ENCODE measurements around the gene ASCC2.

DNA sequence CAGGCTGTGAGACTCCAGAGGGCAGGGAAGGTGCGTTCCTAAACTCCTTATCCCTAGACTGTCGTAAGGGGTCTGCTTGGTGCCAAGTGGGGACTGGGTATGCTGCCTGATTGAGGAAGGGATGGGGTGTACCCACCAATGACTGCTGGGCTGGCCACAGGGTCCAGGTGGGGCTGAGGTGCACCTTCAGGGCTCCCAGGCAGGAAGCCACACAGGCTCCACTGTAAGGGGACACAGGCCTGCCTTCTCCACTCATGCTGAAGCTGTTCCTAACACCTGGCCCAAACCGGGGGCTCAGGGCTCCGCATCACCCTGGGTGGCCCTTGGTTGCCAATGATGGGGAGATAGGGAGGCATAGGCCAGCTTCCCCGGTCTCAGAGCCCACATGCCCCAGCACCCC is 97.9 kb downstream of the ASCC2 start:
- TF ChIP-seq, protein P1, sequence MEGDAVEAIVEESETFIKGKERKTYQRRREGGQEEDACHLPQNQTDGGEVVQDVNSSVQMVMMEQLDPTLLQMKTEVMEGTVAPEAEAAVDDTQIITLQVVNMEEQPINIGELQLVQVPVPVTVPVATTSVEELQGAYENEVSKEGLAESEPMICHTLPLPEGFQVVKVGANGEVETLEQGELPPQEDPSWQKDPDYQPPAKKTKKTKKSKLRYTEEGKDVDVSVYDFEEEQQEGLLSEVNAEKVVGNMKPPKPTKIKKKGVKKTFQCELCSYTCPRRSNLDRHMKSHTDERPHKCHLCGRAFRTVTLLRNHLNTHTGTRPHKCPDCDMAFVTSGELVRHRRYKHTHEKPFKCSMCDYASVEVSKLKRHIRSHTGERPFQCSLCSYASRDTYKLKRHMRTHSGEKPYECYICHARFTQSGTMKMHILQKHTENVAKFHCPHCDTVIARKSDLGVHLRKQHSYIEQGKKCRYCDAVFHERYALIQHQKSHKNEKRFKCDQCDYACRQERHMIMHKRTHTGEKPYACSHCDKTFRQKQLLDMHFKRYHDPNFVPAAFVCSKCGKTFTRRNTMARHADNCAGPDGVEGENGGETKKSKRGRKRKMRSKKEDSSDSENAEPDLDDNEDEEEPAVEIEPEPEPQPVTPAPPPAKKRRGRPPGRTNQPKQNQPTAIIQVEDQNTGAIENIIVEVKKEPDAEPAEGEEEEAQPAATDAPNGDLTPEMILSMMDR (conservative IDR thresholded peaks at IDR 0.05; ENCODE audit: low read depth, low read length), result no peak
- no peak for TF ChIP-seq CEBPB (IDR thresholded peaks at IDR 0.05; ENCODE audit: low read depth, low read length)
- no peak for TF ChIP-seq MAZ (IDR thresholded peaks at IDR 0.05; ENCODE audit: borderline replicate concordance, low read depth, low read length)
- TF ChIP-seq CHD1 (IDR thresholded peaks at IDR 0.05; ENCODE audit: low read depth, low read length), result no peak
- TF ChIP-seq POLR2A (IDR thresholded peaks at IDR 0.05; ENCODE audit: low read depth, low read length), result no peak
- TF ChIP-seq RAD21 (IDR thresholded peaks at IDR 0.05; ENCODE audit: low read length), result no peak
- no peak for TF ChIP-seq MXI1 (IDR thresholded peaks at IDR 0.05; ENCODE audit: borderline replicate concordance, low read depth, low read length)
- no peak for TF ChIP-seq RFX5 (IDR thresholded peaks at IDR 0.05; ENCODE audit: low read depth, low read length)
- TF ChIP-seq RCOR1 (IDR thresholded peaks at IDR 0.05; ENCODE audit: insufficient replicate concordance, low read length), result no peak
- no peak for TF ChIP-seq MAFK (IDR thresholded peaks at IDR 0.05; ENCODE audit: low read depth, low read length)

Data from IMR-90 (cell line).